ENCODE results near the gene NUDT8.
"Not testable (repeated sequence)": the region's sequence is repeated elsewhere in the genome, so short reads cannot be mapped to it uniquely, and the experiment has no call there.

NUDT8 gene

DNA sequence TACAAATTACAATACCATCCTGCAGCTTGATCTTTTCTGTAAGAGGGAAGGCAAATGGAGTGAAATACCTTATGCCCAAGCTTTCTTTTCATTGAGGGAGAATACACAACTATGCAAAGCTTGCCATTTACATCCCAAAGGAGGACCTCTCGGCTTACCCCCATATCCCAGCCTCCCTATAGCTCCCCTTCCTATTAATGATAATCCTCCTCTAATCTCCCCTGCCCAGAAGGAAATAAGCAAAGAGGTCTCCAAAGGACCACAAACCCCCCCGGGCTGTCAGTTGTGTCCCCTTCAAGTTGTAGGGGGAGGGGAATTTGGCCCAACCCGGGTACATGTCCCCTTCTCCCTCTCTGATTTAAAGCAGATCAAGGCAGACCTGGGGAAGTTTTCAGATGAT, 7.8 kb downstream of the NUDT8 start:
- not testable (repeated sequence) for DNase-seq (ENCODE audit: low read depth); H3K4me3 ChIP-seq (ENCODE audit: control insufficient read depth, low read depth, low read length)

- DNase-seq (ENCODE audit: low read depth); H3K4me3 ChIP-seq (ENCODE audit: control insufficient read depth, low read depth, low read length): not testable (repeated sequence)
Observed at GRCh38 chr11:67620621-67621020, 9.1 kb downstream of the NUDT8 start.

- not testable (repeated sequence) for H3K4me3 ChIP-seq (ENCODE audit: control insufficient read depth, low read depth, low read length); DNase-seq (ENCODE audit: low read depth)
Observed at GRCh38 chr11:67619683-67620618, 9.8 kb downstream of the NUDT8 start.

DNA sequence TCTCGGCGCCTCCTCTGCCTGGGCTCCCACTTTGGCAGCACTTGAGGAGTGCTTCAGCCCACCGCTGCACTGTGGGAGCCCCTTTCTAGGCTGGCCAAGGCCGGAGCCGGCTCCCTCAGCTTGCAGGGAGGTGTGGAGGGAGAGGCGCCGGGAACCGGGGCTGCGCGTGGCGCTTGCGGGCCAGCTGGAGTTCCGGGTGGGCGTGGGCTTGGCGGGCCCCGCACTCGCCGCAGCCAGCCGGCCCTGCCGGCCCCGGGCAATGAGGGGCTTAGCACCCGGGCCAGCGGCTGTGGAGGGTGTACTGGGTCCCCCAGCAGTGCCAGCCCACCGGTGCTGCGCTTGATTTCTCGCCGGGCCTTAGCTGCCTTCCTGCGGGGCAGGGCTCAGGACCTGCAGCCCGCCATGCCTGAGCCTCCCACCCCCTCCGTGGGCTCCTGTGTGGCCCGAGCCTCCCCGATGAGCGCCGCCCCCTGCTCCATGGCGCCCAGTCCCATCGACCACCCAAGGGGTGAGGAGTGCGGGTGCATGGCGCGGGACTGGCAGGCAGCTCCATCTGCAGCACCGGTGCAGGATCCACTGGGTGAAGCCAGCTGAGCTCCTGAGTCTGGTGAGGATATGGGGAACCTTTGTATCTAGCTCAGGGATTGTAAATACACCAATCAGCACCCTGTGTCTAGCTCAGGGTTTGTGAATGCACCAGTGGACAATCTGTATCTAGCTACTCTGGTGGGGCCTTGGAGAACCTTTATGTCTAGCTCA, 10.7 kb downstream of the NUDT8 start:
- DNase-seq (ENCODE audit: low read depth); H3K4me3 ChIP-seq (ENCODE audit: control insufficient read depth, low read depth, low read length): not testable (repeated sequence)

DNA sequence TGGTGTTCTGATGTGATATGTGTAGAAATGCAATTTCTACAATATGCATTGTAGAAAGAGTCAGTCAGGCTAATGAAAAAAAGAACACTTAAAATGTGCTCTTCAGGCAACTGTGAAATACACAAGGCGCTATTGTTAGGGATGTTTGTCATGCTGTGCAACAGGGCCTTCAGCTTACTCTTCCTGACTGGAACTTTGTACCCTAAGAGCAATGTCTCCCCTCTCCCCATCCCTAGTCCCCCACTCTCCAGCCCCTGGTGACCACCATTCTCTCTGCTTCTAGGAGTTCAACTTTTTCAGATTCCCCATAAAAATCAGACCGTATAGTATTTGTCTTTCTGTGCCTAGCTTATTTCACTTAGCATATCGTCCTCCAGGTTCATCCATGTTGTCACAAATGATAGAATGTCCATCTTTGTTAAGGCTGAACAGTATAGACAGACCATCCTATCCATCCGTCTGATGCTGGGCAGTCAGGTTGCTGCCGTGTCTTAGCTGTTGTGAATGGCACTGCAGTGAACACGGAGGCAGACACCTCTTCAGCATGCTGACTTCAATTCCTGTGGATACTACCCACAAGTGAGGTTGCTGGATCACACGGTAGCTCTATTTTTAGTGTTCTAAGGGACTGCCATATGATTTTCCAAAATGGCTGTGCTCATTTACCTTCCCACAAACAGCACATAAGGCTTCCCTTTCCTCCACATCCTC, 12.3 kb downstream of the NUDT8 start:
- no peak for TF ChIP-seq CTCF (IDR thresholded peaks at IDR 0.05; ENCODE audit: control insufficient read depth, insufficient read depth, low read depth, low read length, missing control alignments)
- no peak overlapping the region for H3K4me3 ChIP-seq (ENCODE audit: control insufficient read depth, low read depth, low read length)
- DNase-seq (ENCODE audit: low read depth) = no peak

DNA sequence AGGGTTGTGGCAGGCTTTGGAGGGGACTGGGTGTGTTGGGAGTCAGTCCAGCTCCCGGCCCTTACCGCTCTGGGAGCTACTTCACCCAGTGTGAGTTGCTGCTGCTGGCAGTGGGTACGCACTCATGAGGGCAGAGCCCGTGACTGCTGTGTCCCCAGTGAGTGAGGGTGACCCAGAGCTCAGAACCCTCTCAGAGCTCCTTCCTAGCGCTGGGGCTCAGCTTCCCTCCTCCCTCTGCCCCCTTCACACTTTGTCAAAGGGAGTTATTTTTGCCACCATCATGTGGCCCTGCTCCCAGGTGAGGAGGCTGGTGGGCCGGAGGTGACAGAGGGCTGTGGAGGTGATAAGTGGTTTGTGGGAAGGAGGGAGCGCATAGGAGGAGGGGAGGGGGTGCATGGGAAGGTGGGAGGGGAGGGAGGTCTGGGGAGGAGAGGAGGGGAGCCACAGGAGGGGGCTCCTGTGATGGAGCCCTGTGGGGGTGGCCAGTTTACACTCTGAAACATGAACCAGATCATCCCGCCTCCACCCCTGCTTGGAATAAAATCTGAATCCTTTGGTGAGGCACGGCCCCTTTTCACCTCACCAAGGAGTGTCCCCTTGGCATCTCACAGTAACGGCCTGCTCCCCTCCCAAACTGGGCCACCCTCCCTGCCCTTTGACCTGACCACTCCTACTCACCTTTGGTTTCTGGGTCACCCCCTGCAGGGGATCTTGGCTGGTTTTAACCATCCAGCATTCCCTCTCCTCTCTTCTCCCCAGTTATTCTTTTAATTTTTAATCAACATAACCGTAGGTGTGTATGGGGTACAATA, 13.1 kb downstream of the NUDT8 start:
- no peak overlapping the region for H3K4me3 ChIP-seq (ENCODE audit: control insufficient read depth, low read depth, low read length)
- no peak for DNase-seq (ENCODE audit: low read depth)
- no peak for TF ChIP-seq CTCF (IDR thresholded peaks at IDR 0.05; ENCODE audit: control insufficient read depth, insufficient read depth, low read depth, low read length, missing control alignments)

DNA sequence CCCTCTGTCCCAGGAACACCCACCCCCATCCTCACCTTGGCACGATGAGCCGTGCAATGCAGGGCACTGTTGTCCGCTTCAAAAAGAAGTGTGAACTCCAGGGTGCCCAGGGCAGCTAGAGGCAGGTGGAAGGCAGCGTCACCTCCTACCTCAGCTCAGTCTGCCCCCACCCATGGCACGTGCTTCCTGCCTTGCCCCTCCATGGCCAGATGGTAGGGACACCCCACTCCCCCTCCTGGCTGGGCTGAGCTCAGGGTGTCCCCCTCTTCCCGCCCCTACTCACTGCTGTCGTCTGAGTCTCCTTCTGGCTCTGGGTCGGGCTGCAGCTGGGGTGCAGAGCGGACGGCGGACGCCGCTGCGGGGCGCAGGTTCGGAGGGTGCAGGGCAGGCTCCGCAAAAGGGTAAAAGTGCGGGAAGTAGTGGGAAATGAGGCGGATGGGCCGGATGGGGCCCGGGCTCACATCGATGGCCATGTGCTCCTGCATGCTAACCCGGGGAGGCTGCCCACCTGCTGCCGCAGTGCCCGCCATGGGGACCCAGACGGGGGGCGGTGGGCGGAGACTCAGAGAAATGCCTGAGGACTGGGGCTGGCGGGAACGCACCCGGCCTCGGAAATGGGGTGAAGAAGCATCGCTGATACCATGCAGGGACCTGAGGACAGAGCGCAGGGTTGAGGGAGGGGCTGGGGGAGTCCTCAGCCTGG, 13.9 kb downstream of the NUDT8 start:
- no peak overlapping the region for H3K4me3 ChIP-seq (ENCODE audit: control insufficient read depth, low read depth, low read length)
- TF ChIP-seq CTCF (IDR thresholded peaks at IDR 0.05; ENCODE audit: control insufficient read depth, insufficient read depth, low read depth, low read length, missing control alignments) = no peak
- no peak for DNase-seq (ENCODE audit: low read depth)

Data from AG09309 (cell line).